Measurements from ENCODE around the gene ASIC4.

DNA sequence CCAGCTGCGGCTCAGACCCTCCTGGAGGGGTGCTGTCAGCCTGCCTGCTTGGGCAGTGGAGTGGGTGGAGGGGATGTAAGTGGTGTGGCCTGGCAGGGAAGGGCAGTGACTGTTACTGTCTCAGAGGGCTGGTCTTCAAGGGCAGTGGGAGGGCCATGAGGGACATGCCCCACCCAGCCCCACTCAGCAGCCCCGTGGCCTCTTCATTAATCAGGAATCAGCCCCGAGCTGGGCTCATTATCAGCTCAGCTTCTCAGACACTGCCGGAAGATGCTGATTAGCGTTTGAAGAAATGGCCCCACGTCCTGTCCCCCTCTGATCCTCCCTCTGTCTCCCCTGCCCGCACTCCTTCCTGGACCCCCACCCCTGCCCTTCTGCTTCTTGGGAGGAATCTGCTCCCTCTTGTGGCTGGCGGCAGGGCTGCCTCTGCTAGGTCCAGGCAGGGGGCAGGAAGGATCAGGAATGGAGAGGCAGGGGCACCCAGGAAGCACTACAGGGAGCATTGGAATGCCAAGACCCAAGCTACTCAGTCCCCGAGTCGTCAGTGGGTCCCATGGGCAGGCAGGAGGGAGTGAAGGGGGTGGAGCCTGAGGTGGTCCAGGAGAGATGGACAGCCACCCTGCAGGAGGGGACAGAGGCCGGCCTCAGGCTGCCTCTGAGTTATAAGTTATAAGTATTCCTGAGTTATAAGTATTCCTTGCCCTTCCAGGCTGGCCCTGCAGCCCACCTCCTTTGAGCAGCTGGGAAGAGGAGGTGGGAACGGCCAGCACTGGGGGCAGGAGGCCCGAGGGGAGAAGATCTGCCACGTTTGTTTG, 7.0 kb downstream of the ASIC4 start:
- TF ChIP-seq, protein P1, sequence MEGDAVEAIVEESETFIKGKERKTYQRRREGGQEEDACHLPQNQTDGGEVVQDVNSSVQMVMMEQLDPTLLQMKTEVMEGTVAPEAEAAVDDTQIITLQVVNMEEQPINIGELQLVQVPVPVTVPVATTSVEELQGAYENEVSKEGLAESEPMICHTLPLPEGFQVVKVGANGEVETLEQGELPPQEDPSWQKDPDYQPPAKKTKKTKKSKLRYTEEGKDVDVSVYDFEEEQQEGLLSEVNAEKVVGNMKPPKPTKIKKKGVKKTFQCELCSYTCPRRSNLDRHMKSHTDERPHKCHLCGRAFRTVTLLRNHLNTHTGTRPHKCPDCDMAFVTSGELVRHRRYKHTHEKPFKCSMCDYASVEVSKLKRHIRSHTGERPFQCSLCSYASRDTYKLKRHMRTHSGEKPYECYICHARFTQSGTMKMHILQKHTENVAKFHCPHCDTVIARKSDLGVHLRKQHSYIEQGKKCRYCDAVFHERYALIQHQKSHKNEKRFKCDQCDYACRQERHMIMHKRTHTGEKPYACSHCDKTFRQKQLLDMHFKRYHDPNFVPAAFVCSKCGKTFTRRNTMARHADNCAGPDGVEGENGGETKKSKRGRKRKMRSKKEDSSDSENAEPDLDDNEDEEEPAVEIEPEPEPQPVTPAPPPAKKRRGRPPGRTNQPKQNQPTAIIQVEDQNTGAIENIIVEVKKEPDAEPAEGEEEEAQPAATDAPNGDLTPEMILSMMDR (conservative IDR thresholded peaks at IDR 0.05; ENCODE audit: low read depth, low read length) = peak; percentile 77
- no peak for TF ChIP-seq EZH2 (IDR thresholded peaks at IDR 0.05; ENCODE audit: borderline replicate concordance, low read depth, low read length, poor library complexity, severe bottlenecking)

All from A673 (cell line).